Thyroid gland (tissue), 4 donors: Measurements from ENCODE around the gene DCP1B.

Source experiments
- CTCF ChIP-seq, 6 experiments: fragments of 200-600 bp in 3 of 6; fragments of 450-650 bp in 3 of 6; sonication (generic) in 3 of 6; IDR thresholded peaks; one replicate each; pipeline ENCODE4 v1.5.1; 2016 to 2019; ENCODE audit warnings: antibody characterized with exemption in 6 of 6, mild to moderate bottlenecking in 2 of 6, inconsistent platforms in 1 of 6, moderate library complexity in 1 of 6
- POLR2A ChIP-seq, 2 donors: fragments of 450-650 bp; IDR thresholded peaks; one replicate each; pipeline ENCODE4 v1.6.1; 2017; ENCODE audit warnings: antibody characterized with exemption in 2 of 2, mild to moderate bottlenecking in 2 of 2, moderate library complexity in 1 of 2

DNA sequence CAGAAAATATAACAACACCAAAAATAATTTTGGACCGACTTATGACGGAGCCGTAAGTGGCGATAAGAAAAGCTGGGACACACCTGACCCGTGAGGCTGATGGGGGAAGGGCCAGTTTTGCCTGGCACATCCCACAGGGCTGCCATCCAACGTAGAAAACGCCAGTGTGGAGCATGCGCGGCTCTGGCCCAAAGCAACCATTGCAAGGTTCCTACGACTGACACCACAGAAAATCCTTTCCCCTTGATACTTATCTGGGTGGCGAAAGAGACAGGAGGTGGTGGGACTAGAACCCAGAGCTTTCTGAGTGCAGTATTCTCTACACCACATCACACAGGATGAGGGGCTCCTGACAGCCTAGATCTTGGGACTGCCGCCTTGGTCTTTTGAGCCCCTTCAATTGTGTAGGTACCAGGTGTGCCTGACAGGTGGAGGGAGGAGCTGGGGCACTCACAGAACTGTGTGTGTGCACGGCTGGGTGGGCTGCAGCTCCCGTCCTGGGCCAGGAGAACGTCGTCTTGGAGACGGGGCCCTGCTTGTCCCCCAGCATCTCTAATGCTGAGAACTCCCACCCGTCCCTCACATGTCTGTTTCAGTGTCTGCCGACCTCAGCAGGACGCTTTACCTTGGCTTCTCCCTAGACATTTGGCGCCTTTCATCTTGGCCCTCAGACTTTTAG lies 68.4 kb downstream of the DCP1B start:
- TF ChIP-seq POLR2A (IDR thresholded peaks at IDR 0.05) = no peak
- no peak for TF ChIP-seq CTCF (IDR thresholded peaks at IDR 0.05)
